Effector memory CD8-positive, alpha-beta T cell (primary cell): ENCODE data around the gene SLC25A23.
"Not testable (repeated sequence)": the region's sequence is repeated elsewhere in the genome, so short reads cannot be mapped to it uniquely, and the experiment has no call there.

ENCODE experiments used
- ATAC-seq: fragments of 150-1000 bp; cut with Tn5 transposase; replicated peaks from 2 replicates; pipeline ENCODE4 v1.10.0; 2021; ENCODE audit warnings: mild to moderate bottlenecking, moderate library complexity
- DNase-seq, 3 experiments: peaks; one replicate each; pipeline ENCODE4 v3.0.0; 2021
- H3K27ac Mint-ChIP-seq, 2 donors: one replicate each; pipeline ENCODE4 v1.8.0; 2022; ENCODE audit warnings: mild to moderate bottlenecking in 2 of 2, mixed read lengths in 2 of 2, moderate library complexity in 2 of 2
- H3K27me3 Mint-ChIP-seq, 2 donors: one replicate each; pipeline ENCODE4 v1.8.0; 2022; ENCODE audit warnings: mixed read lengths in 2 of 2
- H3K36me3 Mint-ChIP-seq: one replicate; pipeline ENCODE4 v1.8.0; 2022; ENCODE audit warnings: mild to moderate bottlenecking, moderate library complexity, mixed read lengths; ENCODE audit not compliant: insufficient read depth
- H3K4me1 Mint-ChIP-seq, 2 donors: one replicate each; pipeline ENCODE4 v1.8.0; 2022; ENCODE audit warnings: low read depth in 2 of 2, mixed read lengths in 2 of 2
- H3K4me3 Mint-ChIP-seq, 2 donors: one replicate each; pipeline ENCODE4 v1.8.0; 2022; ENCODE audit warnings: mild to moderate bottlenecking in 2 of 2, mixed read lengths in 2 of 2, moderate library complexity in 2 of 2
- H3K9me3 Mint-ChIP-seq, 2 donors: one replicate each; pipeline ENCODE4 v1.8.0; 2022; ENCODE audit warnings: mixed read lengths in 2 of 2

The SLC25A23 gene

DNA sequence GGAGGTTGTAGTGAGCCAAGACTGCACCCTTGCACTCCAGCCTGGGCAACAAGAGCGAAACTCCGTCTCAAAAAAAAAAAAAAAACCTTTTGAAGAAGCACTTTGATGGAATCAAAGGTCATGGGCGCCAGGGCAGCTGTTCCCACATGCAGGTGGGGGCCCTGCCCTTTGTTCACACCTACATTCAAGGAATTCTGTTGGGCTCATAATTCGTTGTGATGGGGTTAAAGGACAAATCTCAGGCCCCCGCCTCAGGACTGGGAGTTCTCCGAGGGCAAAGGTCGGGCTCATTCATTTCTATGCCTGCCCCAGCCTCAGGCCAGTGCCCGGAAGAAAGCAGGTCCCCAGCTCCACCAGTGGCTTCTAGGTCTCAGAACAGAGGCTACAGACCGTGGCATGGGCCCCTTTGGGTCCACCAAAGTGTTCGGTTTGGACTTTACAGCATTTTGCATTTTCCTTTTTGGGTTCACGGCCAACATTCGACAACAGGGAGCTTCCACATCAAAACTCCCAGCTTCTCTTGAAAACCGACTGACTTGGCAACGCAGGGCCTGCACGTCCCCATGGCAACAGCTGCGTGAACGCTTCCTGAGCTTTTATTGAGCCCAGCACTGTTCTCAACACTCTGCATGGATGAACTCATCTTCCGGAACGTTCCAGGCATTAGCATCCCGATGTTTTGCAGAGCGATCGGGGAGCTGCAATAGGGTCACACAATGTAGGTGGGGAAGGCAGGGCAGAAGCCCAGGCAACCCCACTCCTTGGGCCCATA, 56.6 kb downstream of the SLC25A23 start:
- no peak overlapping the region for H3K4me3 Mint-ChIP-seq
- ATAC-seq (no peak), DNase-seq (no peak)
- no peaks in the 10 kb centered on the region for H3K27me3 Mint-ChIP-seq
- no peaks in the 10 kb centered on the region for H3K36me3 Mint-ChIP-seq
- H3K9me3 Mint-ChIP-seq: no peaks in the 10 kb centered on the region
- no peak overlapping the region for H3K27ac Mint-ChIP-seq
- no peaks in the 10 kb centered on the region for H3K4me1 Mint-ChIP-seq

DNA sequence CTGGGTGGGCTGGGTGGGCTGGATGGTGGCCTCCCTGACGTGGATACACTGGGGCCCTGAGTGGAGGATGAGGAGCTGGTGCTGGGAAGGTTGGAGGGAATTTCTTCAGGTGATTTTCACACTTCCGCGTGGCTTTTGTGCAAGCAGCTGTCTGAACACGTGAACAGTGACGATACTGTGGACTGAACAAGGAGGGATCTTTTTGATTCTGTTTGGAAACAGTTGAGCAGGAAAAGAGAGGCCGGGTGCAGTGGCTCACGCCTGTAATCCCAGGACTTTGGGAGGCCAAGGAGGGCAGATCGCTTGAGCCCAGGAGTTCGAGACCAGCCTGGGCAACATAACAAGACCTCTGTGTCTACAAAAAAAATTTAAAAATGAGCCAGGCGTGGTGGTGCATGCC, 57.5 kb downstream of the SLC25A23 start:
- no peaks in the 10 kb centered on the region for H3K27me3 Mint-ChIP-seq
- H3K4me3 Mint-ChIP-seq: no peak overlapping the region
- no peaks in the 10 kb centered on the region for H3K4me1 Mint-ChIP-seq
- H3K27ac Mint-ChIP-seq: no peak overlapping the region
- ATAC-seq (no peak), DNase-seq (no peak)
- no peaks in the 10 kb centered on the region for H3K9me3 Mint-ChIP-seq
- no peaks in the 10 kb centered on the region for H3K36me3 Mint-ChIP-seq

DNA sequence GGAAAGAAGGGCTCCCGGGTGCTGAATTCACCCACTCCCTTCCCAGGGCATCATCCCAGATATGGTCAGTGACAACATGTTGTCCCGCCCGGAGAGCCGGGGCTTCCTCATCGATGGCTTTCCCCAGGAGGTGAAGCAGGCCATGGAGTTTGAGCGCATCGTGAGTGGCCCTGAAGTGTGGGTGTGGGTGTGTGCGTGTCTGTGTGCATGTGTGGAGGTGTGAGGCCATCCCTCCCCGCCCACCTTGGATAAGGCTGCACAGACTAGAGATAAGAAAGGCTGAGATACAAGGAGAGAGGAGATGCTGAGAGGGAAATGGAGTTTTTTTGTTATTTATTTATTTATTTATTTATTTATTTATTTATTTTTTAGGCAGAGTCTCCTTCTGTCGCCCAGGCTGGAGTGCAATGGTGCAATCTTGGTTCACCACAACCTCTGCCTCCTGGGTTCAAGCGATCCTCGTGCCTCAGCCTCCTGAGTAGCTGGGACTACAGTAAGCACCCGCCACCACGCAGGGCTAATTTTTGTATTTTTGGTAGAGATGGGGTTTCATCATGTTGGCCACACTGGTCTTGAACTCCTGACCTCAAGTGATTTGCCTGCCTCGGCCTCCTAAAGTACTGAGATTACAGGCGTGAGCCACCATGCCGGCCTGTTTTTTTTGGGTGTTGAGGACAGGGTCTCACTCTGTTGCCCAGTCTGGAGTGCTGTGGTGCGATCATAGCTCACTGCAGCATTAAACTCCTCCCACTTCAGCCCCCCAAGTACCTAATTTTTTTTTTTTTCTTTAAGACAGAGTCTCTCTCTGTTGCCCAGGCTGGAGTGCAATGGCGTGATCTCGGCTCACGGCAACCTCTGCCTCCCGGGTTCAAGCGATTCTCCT, 59.3 kb downstream of the SLC25A23 start:
- not testable (repeated sequence) for DNase-seq, H3K4me3 Mint-ChIP-seq, H3K27me3 Mint-ChIP-seq, H3K4me1 Mint-ChIP-seq, ATAC-seq, H3K27ac Mint-ChIP-seq, H3K36me3 Mint-ChIP-seq, H3K9me3 Mint-ChIP-seq

DNA sequence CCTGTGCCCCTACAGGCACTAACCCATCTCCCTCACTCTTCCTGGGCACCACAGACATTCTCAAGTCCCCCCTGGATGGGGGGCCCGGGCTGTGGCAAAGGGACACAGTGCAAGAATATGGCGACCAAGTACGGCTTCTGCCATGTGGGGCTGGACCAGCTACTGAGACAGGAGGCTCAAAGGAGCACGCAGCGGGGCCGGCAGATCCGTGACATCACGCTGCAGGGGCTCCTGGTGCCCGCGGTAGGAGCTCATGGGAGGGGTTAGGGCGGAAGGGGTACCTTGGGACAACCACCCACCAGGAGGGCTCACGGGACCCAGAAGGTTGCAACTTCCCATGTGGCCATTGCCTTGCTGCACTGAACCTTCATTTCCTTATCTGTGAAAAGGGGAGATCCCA, 63.3 kb downstream of the SLC25A23 start:
- H3K4me3 Mint-ChIP-seq: no peak overlapping the region
- H3K27me3 Mint-ChIP-seq: no peaks in the 10 kb centered on the region
- no peaks in the 10 kb centered on the region for H3K9me3 Mint-ChIP-seq
- no peak for ATAC-seq
- H3K36me3 Mint-ChIP-seq: peaks cover 23% of the 10 kb centered on the region
- no peak overlapping the region for H3K27ac Mint-ChIP-seq
- DNase-seq: no peak
- H3K4me1 Mint-ChIP-seq: peaks cover 17 to 23% of the 10 kb centered on the region in 2 donors

DNA sequence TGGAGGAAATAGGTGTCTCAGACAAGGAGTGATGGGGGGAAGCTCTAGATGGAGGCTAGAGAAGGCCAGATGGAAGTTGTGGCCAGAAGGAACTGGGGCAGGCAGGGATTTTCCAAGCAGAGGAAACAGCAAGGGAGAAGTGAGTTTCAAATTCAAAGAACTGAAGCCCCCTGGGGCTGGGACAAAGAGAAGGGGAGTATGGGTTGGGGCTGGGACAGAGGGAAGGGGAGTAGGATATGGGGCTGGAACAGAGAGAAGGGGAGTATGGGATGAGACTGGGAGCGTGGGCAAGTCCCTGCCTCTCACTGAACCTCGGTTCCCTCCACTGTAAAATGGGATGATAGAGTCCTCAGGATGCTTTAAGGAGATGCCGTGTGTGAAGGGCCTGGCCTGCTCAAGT, 64.8 kb downstream of the SLC25A23 start:
- H3K27me3 Mint-ChIP-seq: no peaks in the 10 kb centered on the region
- peak overlapping the region; percentile 94 to 95 for H3K4me3 Mint-ChIP-seq
- H3K4me1 Mint-ChIP-seq: peaks cover 21 to 27% of the 10 kb centered on the region in 2 donors
- DNase-seq (no peak), ATAC-seq (no peak)
- H3K9me3 Mint-ChIP-seq: no peaks in the 10 kb centered on the region
- H3K36me3 Mint-ChIP-seq: peaks cover 38% of the 10 kb centered on the region
- no peak overlapping the region for H3K27ac Mint-ChIP-seq

DNA sequence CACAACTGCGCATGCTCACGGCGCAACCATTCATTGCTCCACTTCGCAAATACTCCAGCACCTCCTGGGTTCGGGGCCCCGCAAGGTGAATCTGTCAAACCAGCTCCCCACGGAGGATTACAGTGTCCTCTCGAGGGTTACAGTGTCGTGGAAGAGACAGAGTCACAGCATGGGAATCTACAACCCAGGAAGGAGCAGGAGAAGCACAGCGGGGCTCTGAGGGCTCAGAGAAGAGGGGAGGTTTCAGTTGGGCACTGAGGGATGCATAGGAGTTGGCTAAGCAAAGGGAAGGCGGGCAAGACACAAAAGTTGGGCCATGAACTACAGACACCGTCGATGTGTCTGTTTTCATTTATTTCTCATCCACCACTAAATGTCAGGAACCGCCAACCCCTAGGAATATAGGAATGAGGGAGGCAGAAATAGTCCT, 65.6 kb downstream of the SLC25A23 start:
- no peaks in the 10 kb centered on the region for H3K27me3 Mint-ChIP-seq
- peaks cover 21 to 27% of the 10 kb centered on the region in 2 donors for H3K4me1 Mint-ChIP-seq
- no peaks in the 10 kb centered on the region for H3K9me3 Mint-ChIP-seq
- peak overlapping the region; percentile 94 to 95 for H3K4me3 Mint-ChIP-seq
- DNase-seq (no peak), ATAC-seq (no peak)
- H3K36me3 Mint-ChIP-seq: peaks cover 45% of the 10 kb centered on the region
- H3K27ac Mint-ChIP-seq: peak overlapping the region; percentile 96 to 99

DNA sequence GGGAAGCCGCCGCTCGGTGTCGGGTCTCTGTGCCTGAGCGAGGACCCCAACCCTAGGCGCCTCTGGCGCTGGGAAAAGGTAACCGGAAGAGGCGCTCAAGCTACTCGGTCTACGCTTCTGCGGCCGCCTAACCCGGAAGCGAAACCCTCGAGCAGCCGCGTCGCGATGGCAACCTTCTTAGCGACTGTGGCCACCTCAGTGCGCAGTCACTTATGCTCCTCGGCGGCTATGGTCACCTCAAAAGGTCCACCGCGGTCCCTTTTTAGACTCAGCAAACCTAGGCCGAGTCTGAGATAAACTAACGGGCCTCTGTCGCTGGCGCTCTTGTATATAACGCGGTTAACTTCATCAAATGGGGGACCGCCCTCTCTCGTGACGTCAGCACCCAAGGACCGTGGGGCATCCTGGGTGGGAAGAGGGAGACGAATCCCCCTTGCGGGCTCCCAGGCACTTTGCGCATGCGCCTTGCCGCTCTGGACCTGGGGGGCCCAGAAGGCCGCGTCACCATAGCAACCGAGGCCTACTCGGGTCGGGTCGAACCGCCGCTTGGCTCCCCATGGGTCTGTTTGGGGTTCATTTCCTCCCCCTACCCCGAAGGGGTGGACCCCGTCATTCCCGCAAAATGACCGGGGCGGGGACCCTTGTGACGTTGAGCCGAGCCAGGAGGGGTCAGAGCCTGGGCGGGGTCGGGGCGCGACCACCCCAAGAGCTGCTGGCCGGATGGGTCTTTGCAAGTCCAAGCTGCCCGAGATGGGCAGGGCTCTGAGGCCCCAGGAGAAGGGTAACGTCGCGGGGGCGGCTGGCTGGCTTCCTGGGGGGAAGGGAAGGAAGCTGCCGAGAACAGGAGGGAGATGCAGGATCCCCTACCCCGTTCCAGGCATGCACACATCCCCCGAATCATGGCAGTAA, 66.3 kb downstream of the SLC25A23 start, which contains the start of gene GTF2F1:
TSS of gene GTF2F1 (minus strand) at position 91 of the 909 bp plus-strand sequence. CDS start 169 bp downstream, outside the sequence.
- peak within 1 kb of the TSS; percentile 94 to 95 for H3K4me3 Mint-ChIP-seq
- H3K4me1 Mint-ChIP-seq: peaks cover 21 to 29% of the 10 kb centered on the region in 2 donors
- ATAC-seq: peak; percentile 82
- H3K27ac Mint-ChIP-seq: peak within 1 kb of the TSS; percentile 96 to 99
- H3K9me3 Mint-ChIP-seq: no peaks in the 10 kb centered on the region
- H3K27me3 Mint-ChIP-seq: no peaks in the 10 kb centered on the region
- peaks cover 52% of the 10 kb centered on the region for H3K36me3 Mint-ChIP-seq
- peak; percentile 92 to 95 (median 92) for DNase-seq

DNA sequence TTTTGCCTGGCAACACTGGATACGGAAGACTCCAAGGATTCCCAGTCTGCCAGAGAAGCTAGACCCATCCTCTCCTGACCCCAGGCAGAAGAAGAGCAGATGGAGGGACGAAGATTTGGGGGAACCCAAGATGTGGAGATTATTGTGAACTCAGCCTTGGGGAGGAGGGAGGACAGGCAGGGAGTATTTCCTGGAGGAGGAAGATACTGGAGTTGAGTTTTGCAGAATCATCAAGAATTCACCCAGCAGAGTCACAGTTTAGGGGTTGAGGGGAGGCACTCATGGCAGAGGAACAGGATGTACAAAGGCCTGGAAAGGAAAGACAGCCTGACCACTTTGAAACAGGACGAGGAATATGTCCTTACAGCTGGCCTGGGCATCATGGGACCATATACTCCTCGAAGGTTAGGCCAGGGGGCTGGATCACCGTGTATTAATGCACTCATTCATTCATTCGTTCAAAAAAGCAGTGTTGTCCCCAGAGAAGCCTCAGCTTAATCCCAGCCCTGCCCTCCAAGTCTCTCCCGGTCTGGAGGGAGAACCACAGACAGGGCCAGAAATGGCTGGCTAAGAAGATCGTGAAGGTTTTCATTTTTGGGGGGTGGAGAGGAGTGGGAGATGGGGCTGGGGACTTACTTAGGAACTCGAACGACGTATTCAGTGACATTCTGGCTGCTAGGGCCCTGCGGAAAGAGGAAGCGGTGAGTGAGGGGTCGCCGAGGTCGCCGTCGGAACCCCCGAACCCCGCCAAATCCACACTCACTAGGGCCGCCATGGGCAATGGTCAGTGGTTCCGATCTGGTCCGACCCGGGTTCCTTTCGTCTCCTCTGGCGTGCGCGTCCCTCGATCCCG, 67.1 kb downstream of the SLC25A23 start:
- Mint-ChIP-seq H3K36me3 (peaks cover 60% of the 10 kb centered on the region), H3K27ac (peak overlapping the region; percentile 96 to 99), H3K4me1 (peaks cover 21 to 31% of the 10 kb centered on the region in 2 donors), H3K9me3 (no peaks in the 10 kb centered on the region), H3K27me3 (no peaks in the 10 kb centered on the region), H3K4me3 (peak overlapping the region; percentile 94 to 95)
- no peak for DNase-seq
- no peak for ATAC-seq
